ENCODE results near the gene SEMA5B.

Gene SEMA5B

GRCh38 chr3:122998856-122999255 is 28.7 kb downstream of the SEMA5B start:
- no peak for TF ChIP-seq CTCF (conservative IDR thresholded peaks at IDR 0.05; ENCODE audit: low read depth, low read length)
- no peak overlapping the region for H3K4me3 ChIP-seq (ENCODE audit: low read length)
- DNase-seq (ENCODE audit: low read depth) = no peak

GRCh38 chr3:122998206-122998605 is 29.4 kb downstream of the SEMA5B start:
- no peak for TF ChIP-seq CTCF (conservative IDR thresholded peaks at IDR 0.05; ENCODE audit: low read depth, low read length)

GRCh38 chr3:122996038-122996580 is 31.5 kb downstream of the SEMA5B start:
- DNase-seq (ENCODE audit: low read depth) = no peak
- TF ChIP-seq CTCF (conservative IDR thresholded peaks at IDR 0.05; ENCODE audit: low read depth, low read length) = no peak
- no peak overlapping the region for H3K4me3 ChIP-seq (ENCODE audit: low read length)

More at GRCh38 chr3:122998206-122998605, 29.4 kb downstream of the SEMA5B start:
- no peak for DNase-seq (ENCODE audit: low read depth)
- H3K4me3 ChIP-seq (ENCODE audit: low read length) = no peak overlapping the region

GRCh38 chr3:122994954-122995353 is 32.6 kb downstream of the SEMA5B start:
- no peak for TF ChIP-seq CTCF (conservative IDR thresholded peaks at IDR 0.05; ENCODE audit: low read depth, low read length)
- no peak for DNase-seq (ENCODE audit: low read depth)

GRCh38 chr3:122993124-122993978 is 34.2 kb downstream of the SEMA5B start:
- H3K4me3 ChIP-seq (ENCODE audit: low read length) = no peak overlapping the region
- TF ChIP-seq CTCF (conservative IDR thresholded peaks at IDR 0.05; ENCODE audit: low read depth, low read length) = no peak
- DNase-seq (ENCODE audit: low read depth) = no peak

More at GRCh38 chr3:122994954-122995353, 32.6 kb downstream of the SEMA5B start:
- no peak overlapping the region for H3K4me3 ChIP-seq (ENCODE audit: low read length)

GRCh38 chr3:122992676-122993075 is 34.9 kb downstream of the SEMA5B start:
- H3K4me3 ChIP-seq (ENCODE audit: low read length) = no peak overlapping the region
- no peak for TF ChIP-seq CTCF (conservative IDR thresholded peaks at IDR 0.05; ENCODE audit: low read depth, low read length)
- DNase-seq (ENCODE audit: low read depth) = no peak

GRCh38 chr3:122992133-122992532 is 35.4 kb downstream of the SEMA5B start:
- H3K4me3 ChIP-seq (ENCODE audit: low read length) = no peak overlapping the region
- TF ChIP-seq CTCF (conservative IDR thresholded peaks at IDR 0.05; ENCODE audit: low read depth, low read length) = no peak
- DNase-seq (ENCODE audit: low read depth) = no peak

Measured in retinal pigment epithelial cell (primary cell).